GM04504 (cell line): ENCODE measurements around the gene CRY1.

Source experiments
- DNase-seq: peaks from one replicate; pipeline ENCODE4 v3.0.0-alpha.2; 2012; ENCODE audit warnings: low read depth

Gene CRY1

GRCh38 chr12:107093417-107094182, at the start of gene CRY1:
Gene CRY1, minus strand, starts transcription at chr12:107093549. Its CDS starts 588 bp downstream, at chr12:107092961.
- DNase-seq, result peak; percentile 90

- DNase-seq, result no peak
These were observed 46.4 kb upstream of the CRY1 start for GRCh38 chr12:107139787-107140186.

GRCh38 chr12:107138990-107139389, 45.6 kb upstream of the CRY1 start:
- no peak for DNase-seq

- DNase-seq, result no peak
These were observed 41.8 kb upstream of the CRY1 start for GRCh38 chr12:107135177-107135576.

GRCh38 chr12:107134558-107134957, 41.2 kb upstream of the CRY1 start:
- no peak for DNase-seq

- no peak for DNase-seq
These were observed 40.1 kb upstream of the CRY1 start for GRCh38 chr12:107133462-107133861.

GRCh38 chr12:107131832-107132616, 38.7 kb upstream of the CRY1 start:
- DNase-seq, result peak; percentile 36

- DNase-seq, result no peak
These were observed 37.7 kb upstream of the CRY1 start for GRCh38 chr12:107130830-107131611.

- no peak for DNase-seq
These were observed 36.1 kb upstream of the CRY1 start for GRCh38 chr12:107129315-107129930.

- DNase-seq, result no peak
These were observed 34.4 kb upstream of the CRY1 start for GRCh38 chr12:107127482-107128430.

GRCh38 chr12:107126796-107127481, 33.6 kb upstream of the CRY1 start:
- no peak for DNase-seq

GRCh38 chr12:107125833-107126232, 32.5 kb upstream of the CRY1 start:
- DNase-seq, result no peak

- no peak for DNase-seq
These were observed 29.2 kb upstream of the CRY1 start for GRCh38 chr12:107122452-107122958.

- no peak for DNase-seq
These were observed 25.7 kb upstream of the CRY1 start for GRCh38 chr12:107119091-107119490.

- DNase-seq, result no peak
These were observed 25.3 kb upstream of the CRY1 start for GRCh38 chr12:107118624-107119023.

- DNase-seq, result no peak
These were observed 21.8 kb upstream of the CRY1 start for GRCh38 chr12:107115119-107115518.

- no peak for DNase-seq
These were observed 18.0 kb upstream of the CRY1 start for GRCh38 chr12:107111314-107111713.

GRCh38 chr12:107109726-107110719, 16.7 kb upstream of the CRY1 start:
- DNase-seq, result no peak

GRCh38 chr12:107108995-107109508, 15.7 kb upstream of the CRY1 start:
- DNase-seq, result no peak
